Measurements from ENCODE around the gene TXK. TPM values are rescaled to one million over a fixed set of nuclear protein-coding genes. Genes with fewer than 3 reads are reported as not detected.

The TXK gene
- total RNA-seq, 1 experiment from 2014 or later, result 1.4 TPM

GRCh38 chr4:48156423-48156822 lies 22.4 kb upstream of the TXK start:
- POLR2A ChIA-PET (ENCODE audit: low non-redundant PET), result no interaction called here
- Histone ChIP-seq H3K27ac (ENCODE audit: low read depth, low read length, poor library complexity, severe bottlenecking) (no peak overlapping the region), H3K27me3 (replicated peaks; ENCODE audit: insufficient read depth, low read depth, low read length, poor library complexity) (no peaks in the 10 kb centered on the region), H3K4me3 (ENCODE audit: low read depth, low read length, poor library complexity, severe bottlenecking) (no peak overlapping the region), H3K36me3 (ENCODE audit: insufficient read depth, low read length, poor library complexity, severe bottlenecking) (peaks cover 5% of the 10 kb centered on the region), H3K4me1 (ENCODE audit: insufficient read depth, low read length, poor library complexity, severe bottlenecking) (peaks cover 16% of the 10 kb centered on the region), H3K9me3 (ENCODE audit: low read depth, low read length, poor library complexity, severe bottlenecking) (peaks cover 32% of the 10 kb centered on the region)
- TF ChIP-seq CTCF (conservative IDR thresholded peaks at IDR 0.05; ENCODE audit: low read depth, low read length) (no peak), EZH2 (IDR thresholded peaks at IDR 0.05; ENCODE audit: borderline replicate concordance, low read depth, low read length, poor library complexity, severe bottlenecking) (no peak)
- intact Hi-C loops (cut with micrococcal nuclease; ENCODE audit: unreplicated experiment), result no loop called here
- CTCF ChIA-PET, result no interaction called here
- DNase-seq (ENCODE audit: low spot score), result no peak
- BruUV-seq (replicated peaks), result no TSS peak

- no TSS peak for BruUV-seq (replicated peaks)
- Histone ChIP-seq H3K4me1 (ENCODE audit: insufficient read depth, low read length, poor library complexity, severe bottlenecking) (peaks cover 18% of the 10 kb centered on the region), H3K9me3 (ENCODE audit: low read depth, low read length, poor library complexity, severe bottlenecking) (peaks cover 32% of the 10 kb centered on the region), H3K27ac (ENCODE audit: low read depth, low read length, poor library complexity, severe bottlenecking) (no peak overlapping the region), H3K36me3 (ENCODE audit: insufficient read depth, low read length, poor library complexity, severe bottlenecking) (peaks cover 5% of the 10 kb centered on the region), H3K4me3 (ENCODE audit: low read depth, low read length, poor library complexity, severe bottlenecking) (no peak overlapping the region), H3K27me3 (replicated peaks; ENCODE audit: insufficient read depth, low read depth, low read length, poor library complexity) (no peaks in the 10 kb centered on the region)
- ChIA-PET CTCF (no interaction called here), POLR2A (ENCODE audit: low non-redundant PET) (no interaction called here)
- no peak for DNase-seq (ENCODE audit: low spot score)
- intact Hi-C loops (cut with micrococcal nuclease; ENCODE audit: unreplicated experiment), result no loop called here
- TF ChIP-seq CTCF (conservative IDR thresholded peaks at IDR 0.05; ENCODE audit: low read depth, low read length) (no peak), EZH2 (IDR thresholded peaks at IDR 0.05; ENCODE audit: borderline replicate concordance, low read depth, low read length, poor library complexity, severe bottlenecking) (no peak)
These were observed 19.9 kb upstream of the TXK start for GRCh38 chr4:48153791-48154550.

DNA sequence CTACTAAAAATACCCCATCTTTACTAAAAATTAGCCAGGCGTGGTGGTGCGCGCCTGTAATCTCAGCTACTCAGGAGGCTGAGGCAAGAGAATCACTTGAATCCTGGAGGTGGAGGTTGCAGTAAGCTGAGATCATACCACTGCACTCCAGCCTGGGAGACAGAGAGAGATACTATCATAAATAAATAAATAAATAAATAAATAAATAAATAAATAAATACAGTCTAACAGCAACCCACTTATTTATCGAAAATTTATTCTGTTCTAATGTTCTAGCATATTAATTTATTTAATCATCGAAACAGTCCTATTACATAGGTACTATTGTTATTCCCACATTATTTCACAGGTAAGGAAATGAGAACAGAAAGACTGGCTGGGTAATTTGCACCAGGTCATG lies 18.2 kb upstream of the TXK start:
- H3K4me1 ChIP-seq (ENCODE audit: insufficient read depth, low read length, poor library complexity, severe bottlenecking), result peaks cover 22% of the 10 kb centered on the region
- CTCF ChIA-PET, result no interaction called here
- H3K27ac ChIP-seq (ENCODE audit: low read depth, low read length, poor library complexity, severe bottlenecking), result no peak overlapping the region
- intact Hi-C loops (cut with micrococcal nuclease; ENCODE audit: unreplicated experiment), result no loop called here
- H3K4me3 ChIP-seq (ENCODE audit: low read depth, low read length, poor library complexity, severe bottlenecking), result no peak overlapping the region
- peaks cover 5% of the 10 kb centered on the region for H3K36me3 ChIP-seq (ENCODE audit: insufficient read depth, low read length, poor library complexity, severe bottlenecking)
- DNase-seq (ENCODE audit: low spot score), result no peak
- no peaks in the 10 kb centered on the region for H3K27me3 ChIP-seq (replicated peaks; ENCODE audit: insufficient read depth, low read depth, low read length, poor library complexity)
- POLR2A ChIA-PET (ENCODE audit: low non-redundant PET), result no interaction called here
- peaks cover 32% of the 10 kb centered on the region for H3K9me3 ChIP-seq (ENCODE audit: low read depth, low read length, poor library complexity, severe bottlenecking)
- BruUV-seq (replicated peaks), result no TSS peak
- TF ChIP-seq EZH2 (IDR thresholded peaks at IDR 0.05; ENCODE audit: borderline replicate concordance, low read depth, low read length, poor library complexity, severe bottlenecking) (no peak), CTCF (conservative IDR thresholded peaks at IDR 0.05; ENCODE audit: low read depth, low read length) (no peak)
